ENCODE measurements around the gene PTPRT.
"Not testable (repeated sequence)": the region's sequence is repeated elsewhere in the genome, so short reads cannot be mapped to it uniquely, and the experiment has no call there.

Gene PTPRT

DNA sequence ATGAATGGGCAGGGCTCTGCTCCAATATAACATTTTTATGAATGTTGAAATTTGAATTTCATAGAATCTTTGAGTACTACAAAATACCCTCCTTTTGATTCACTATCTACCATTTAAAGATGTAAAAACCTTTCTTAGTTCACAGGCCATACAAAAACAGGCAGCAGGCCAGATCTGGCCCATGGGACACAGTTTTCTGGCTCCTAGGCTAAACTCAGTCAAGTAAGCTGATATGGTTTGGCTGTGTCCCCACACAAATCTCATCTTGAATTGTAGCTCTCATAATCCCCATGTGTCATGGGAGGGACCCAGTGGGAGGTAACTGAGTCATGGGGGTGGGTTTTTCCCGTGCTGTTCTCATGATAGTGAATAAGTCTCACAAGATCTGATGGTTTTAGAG is 25.0 kb downstream of the PTPRT start:
- not testable (repeated sequence) for DNase-seq (ENCODE audit: low read depth, low spot score); H3K4me3 ChIP-seq (ENCODE audit: low read length); H3K4me1 ChIP-seq (ENCODE audit: control insufficient read depth, insufficient read depth, low read length); H3K27ac ChIP-seq (ENCODE audit: low read length); H3K27me3 ChIP-seq (ENCODE audit: control insufficient read depth, insufficient read depth, low read length); H3K36me3 ChIP-seq (ENCODE audit: control insufficient read depth, insufficient read depth, low read length); H3K9me3 ChIP-seq (ENCODE audit: control insufficient read depth, insufficient read depth, low read length)
- WGBS (ENCODE audit: insufficient coverage, insufficient read length), result no CpG with 5 or more reads among the region's 1 CpG

DNA sequence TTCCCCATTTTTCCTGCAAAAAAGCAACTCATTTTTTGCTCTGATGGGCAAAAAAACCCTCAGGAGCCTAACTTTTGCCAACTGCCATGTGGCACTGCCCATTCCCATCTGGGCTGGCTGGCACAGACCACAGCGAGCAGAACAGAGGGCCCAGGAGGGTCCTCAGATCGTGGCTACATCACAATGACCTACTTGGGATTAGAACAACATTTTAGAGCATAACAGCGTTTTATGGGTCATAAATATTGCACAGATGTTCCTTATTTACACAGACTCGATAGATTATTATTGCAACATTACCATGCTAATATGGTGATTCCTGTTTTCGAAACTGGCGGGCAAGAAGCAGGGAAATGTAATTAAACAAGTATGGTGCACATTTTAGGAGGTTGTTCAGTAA is 28.0 kb downstream of the PTPRT start:
- H3K9me3 ChIP-seq (ENCODE audit: control insufficient read depth, insufficient read depth, low read length), result no peaks in the 10 kb centered on the region
- no peaks in the 10 kb centered on the region for H3K4me1 ChIP-seq (ENCODE audit: control insufficient read depth, insufficient read depth, low read length)
- WGBS (ENCODE audit: insufficient coverage, insufficient read length), result no CpG with 5 or more reads among the region's 6 CpGs
- no peaks in the 10 kb centered on the region for H3K36me3 ChIP-seq (ENCODE audit: control insufficient read depth, insufficient read depth, low read length)
- no peak overlapping the region for H3K27ac ChIP-seq (ENCODE audit: low read length)
- H3K4me3 ChIP-seq (ENCODE audit: low read length), result no peak overlapping the region
- no peak for DNase-seq (ENCODE audit: low read depth, low spot score)
- no peaks in the 10 kb centered on the region for H3K27me3 ChIP-seq (ENCODE audit: control insufficient read depth, insufficient read depth, low read length)

DNA sequence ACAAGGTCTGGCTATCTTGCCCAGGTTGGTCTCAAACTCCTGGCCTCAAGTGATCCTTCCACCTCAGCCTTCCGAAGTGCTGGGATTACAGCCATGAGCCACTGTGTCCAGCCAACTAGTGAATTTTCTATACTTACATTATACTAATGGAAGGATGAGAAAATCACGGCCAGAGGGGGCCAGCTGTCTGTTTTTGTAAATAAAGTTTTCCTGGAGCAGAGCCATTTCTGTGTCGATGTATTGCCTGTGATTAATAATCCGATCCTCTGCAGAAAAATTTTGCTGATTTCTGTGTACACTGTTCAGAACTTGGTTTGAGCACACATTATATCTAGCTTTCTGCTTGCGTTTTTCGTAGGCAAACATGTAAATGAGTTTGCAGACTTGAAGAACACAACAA is 28.8 kb downstream of the PTPRT start:
- DNase-seq (ENCODE audit: low read depth, low spot score), result no peak
- H3K9me3 ChIP-seq (ENCODE audit: control insufficient read depth, insufficient read depth, low read length), result no peaks in the 10 kb centered on the region
- no peak overlapping the region for H3K27ac ChIP-seq (ENCODE audit: low read length)
- H3K4me3 ChIP-seq (ENCODE audit: low read length), result no peak overlapping the region
- H3K4me1 ChIP-seq (ENCODE audit: control insufficient read depth, insufficient read depth, low read length), result no peaks in the 10 kb centered on the region
- no CpG with 5 or more reads among the region's 6 CpGs for WGBS (ENCODE audit: insufficient coverage, insufficient read length)
- H3K36me3 ChIP-seq (ENCODE audit: control insufficient read depth, insufficient read depth, low read length), result no peaks in the 10 kb centered on the region
- no peaks in the 10 kb centered on the region for H3K27me3 ChIP-seq (ENCODE audit: control insufficient read depth, insufficient read depth, low read length)

DNA sequence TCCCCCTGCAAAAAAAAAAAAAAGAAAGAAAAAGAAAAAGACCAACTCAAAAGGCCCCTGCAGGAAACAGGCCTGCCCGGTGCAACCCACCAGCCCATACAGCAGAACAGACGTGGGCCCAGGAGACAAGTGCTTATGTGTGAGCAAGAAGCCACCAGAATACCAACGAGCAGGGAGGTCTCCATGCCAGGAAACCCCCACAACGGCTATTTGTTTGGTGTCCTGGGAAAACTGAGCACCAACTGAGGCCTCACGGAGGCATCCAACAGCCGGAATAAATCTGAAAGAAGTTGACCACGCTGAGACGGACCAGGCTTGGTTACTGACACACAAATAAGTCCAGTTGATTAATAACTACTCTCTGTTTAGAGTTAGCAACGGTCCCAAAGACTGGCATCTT is 29.7 kb downstream of the PTPRT start:
- no peaks in the 10 kb centered on the region for H3K9me3 ChIP-seq (ENCODE audit: control insufficient read depth, insufficient read depth, low read length)
- no peaks in the 10 kb centered on the region for H3K27me3 ChIP-seq (ENCODE audit: control insufficient read depth, insufficient read depth, low read length)
- WGBS (ENCODE audit: insufficient coverage, insufficient read length), result no CpG with 5 or more reads among the region's 9 CpGs
- no peaks in the 10 kb centered on the region for H3K4me1 ChIP-seq (ENCODE audit: control insufficient read depth, insufficient read depth, low read length)
- H3K36me3 ChIP-seq (ENCODE audit: control insufficient read depth, insufficient read depth, low read length), result no peaks in the 10 kb centered on the region
- DNase-seq (ENCODE audit: low read depth, low spot score), result no peak
- H3K4me3 ChIP-seq (ENCODE audit: low read length), result no peak overlapping the region
- H3K27ac ChIP-seq (ENCODE audit: low read length), result no peak overlapping the region

DNA sequence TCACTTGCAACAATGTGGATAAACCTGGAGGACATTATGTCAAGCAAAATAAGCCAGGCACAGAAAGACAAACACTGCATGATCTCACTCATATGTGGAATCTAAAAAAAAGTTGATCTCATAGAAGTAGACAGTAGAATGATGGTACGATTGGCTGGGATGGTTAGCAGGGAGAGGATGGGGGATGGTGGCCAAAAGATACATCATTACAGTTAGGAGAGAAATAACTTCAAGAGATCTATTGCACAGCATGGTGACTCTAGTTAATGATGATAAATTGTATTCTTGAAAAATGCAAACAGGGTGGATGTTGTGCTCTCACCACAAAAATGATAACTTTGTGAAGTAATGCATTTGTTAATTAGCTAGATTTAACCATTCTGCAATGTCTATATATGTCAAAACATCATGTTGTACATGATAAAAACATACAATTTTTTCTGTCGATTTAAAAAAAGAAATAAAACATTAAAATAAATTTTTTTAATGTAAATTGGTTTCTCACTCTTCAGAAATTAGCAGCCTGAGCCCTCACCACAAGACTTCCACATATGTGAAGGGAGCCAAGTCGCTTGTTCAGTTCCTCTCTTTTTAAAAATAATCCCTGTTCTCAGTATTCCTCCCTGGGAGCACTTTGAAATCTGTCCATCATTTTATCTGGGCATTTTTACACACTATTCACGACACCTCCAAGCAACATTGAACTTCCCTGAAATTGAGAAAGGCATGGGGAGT is 34.2 kb downstream of the PTPRT start:
- Histone ChIP-seq H3K4me3 (ENCODE audit: low read length) (no peak overlapping the region), H3K36me3 (ENCODE audit: control insufficient read depth, insufficient read depth, low read length) (no peaks in the 10 kb centered on the region), H3K4me1 (ENCODE audit: control insufficient read depth, insufficient read depth, low read length) (no peaks in the 10 kb centered on the region), H3K27me3 (ENCODE audit: control insufficient read depth, insufficient read depth, low read length) (no peaks in the 10 kb centered on the region), H3K9me3 (ENCODE audit: control insufficient read depth, insufficient read depth, low read length) (no peaks in the 10 kb centered on the region), H3K27ac (ENCODE audit: low read length) (no peak overlapping the region)
- DNase-seq (ENCODE audit: low read depth, low spot score), result no peak
- WGBS (ENCODE audit: insufficient coverage, insufficient read length), result no CpG with 5 or more reads among the region's 4 CpGs

DNA sequence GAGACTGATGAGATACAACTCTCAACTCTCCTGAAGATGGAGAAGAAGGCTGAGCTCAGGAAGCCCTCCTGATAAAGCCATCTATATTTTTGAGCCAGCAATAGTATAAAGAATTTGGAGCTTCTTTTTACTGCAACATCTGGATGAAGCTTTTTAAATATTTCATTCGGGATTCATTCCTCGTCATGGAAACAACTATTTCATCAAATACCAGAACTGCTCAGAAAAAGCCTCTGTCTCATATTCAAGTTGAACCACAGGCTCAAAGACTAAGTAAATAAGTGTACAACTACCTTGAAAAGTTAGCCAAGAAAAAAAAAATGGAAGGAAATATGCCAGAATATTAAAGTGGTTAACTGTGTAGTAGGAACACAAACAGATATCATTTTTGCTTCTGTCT is 37.8 kb downstream of the PTPRT start:
- Histone ChIP-seq H3K27me3 (ENCODE audit: control insufficient read depth, insufficient read depth, low read length) (no peaks in the 10 kb centered on the region), H3K36me3 (ENCODE audit: control insufficient read depth, insufficient read depth, low read length) (no peaks in the 10 kb centered on the region), H3K4me1 (ENCODE audit: control insufficient read depth, insufficient read depth, low read length) (no peaks in the 10 kb centered on the region), H3K27ac (ENCODE audit: low read length) (no peak overlapping the region), H3K9me3 (ENCODE audit: control insufficient read depth, insufficient read depth, low read length) (no peaks in the 10 kb centered on the region), H3K4me3 (ENCODE audit: low read length) (no peak overlapping the region)
- DNase-seq (ENCODE audit: low read depth, low spot score), result no peak
- no CpG with 5 or more reads among the region's 2 CpGs for WGBS (ENCODE audit: insufficient coverage, insufficient read length)

DNA sequence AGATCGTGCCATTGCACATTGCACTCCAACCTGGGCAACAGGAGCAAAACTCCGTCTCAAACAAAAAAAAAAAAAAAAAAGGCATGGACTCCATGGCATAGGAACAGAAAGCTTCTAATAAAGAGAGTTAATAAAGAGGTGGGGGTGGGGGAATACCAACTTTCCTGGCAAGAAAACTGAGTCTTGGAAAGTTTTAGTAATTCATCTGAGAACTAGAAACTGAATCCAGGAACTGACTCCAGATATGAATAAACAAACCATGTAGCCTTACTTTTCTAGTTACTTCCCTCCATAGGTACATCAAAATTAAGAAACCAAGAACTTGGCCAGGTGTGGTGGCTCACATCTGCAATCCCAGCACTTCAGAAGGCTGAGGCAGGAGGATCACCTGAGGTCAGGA is 38.5 kb downstream of the PTPRT start:
- DNase-seq (ENCODE audit: low read depth, low spot score), result no peak
- Histone ChIP-seq H3K9me3 (ENCODE audit: control insufficient read depth, insufficient read depth, low read length) (no peaks in the 10 kb centered on the region), H3K27ac (ENCODE audit: low read length) (no peak overlapping the region), H3K36me3 (ENCODE audit: control insufficient read depth, insufficient read depth, low read length) (no peaks in the 10 kb centered on the region), H3K27me3 (ENCODE audit: control insufficient read depth, insufficient read depth, low read length) (no peaks in the 10 kb centered on the region), H3K4me1 (ENCODE audit: control insufficient read depth, insufficient read depth, low read length) (no peaks in the 10 kb centered on the region), H3K4me3 (ENCODE audit: low read length) (no peak overlapping the region)
- no CpG with 5 or more reads among the region's 2 CpGs for WGBS (ENCODE audit: insufficient coverage, insufficient read length)

DNA sequence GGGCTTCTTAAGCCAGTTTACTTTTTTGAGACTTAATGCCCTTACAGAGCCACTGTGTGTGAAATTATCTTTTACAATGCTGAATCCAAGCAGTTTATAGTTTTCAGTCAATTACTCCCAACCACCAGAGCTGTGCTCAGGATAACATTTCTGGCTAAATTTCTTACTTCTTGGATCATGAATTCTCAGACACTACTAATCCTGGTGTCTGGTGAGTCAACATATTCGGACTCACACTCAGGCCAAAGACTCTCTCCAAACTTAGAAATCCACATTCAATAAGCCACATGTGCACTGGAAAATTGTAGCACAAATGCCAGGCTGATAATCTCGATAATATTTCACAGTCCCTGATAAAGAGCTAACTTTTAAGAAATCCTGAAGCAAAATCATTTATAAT is 49.0 kb downstream of the PTPRT start:
- DNase-seq (ENCODE audit: low read depth, low spot score), result no peak
- Histone ChIP-seq H3K4me3 (ENCODE audit: low read length) (no peak overlapping the region), H3K27me3 (ENCODE audit: control insufficient read depth, insufficient read depth, low read length) (no peaks in the 10 kb centered on the region), H3K9me3 (ENCODE audit: control insufficient read depth, insufficient read depth, low read length) (no peaks in the 10 kb centered on the region), H3K36me3 (ENCODE audit: control insufficient read depth, insufficient read depth, low read length) (no peaks in the 10 kb centered on the region), H3K4me1 (ENCODE audit: control insufficient read depth, insufficient read depth, low read length) (no peaks in the 10 kb centered on the region), H3K27ac (ENCODE audit: low read length) (no peak overlapping the region)
- WGBS (ENCODE audit: insufficient coverage, insufficient read length), result no CpG with 5 or more reads among the region's 2 CpGs

DNA sequence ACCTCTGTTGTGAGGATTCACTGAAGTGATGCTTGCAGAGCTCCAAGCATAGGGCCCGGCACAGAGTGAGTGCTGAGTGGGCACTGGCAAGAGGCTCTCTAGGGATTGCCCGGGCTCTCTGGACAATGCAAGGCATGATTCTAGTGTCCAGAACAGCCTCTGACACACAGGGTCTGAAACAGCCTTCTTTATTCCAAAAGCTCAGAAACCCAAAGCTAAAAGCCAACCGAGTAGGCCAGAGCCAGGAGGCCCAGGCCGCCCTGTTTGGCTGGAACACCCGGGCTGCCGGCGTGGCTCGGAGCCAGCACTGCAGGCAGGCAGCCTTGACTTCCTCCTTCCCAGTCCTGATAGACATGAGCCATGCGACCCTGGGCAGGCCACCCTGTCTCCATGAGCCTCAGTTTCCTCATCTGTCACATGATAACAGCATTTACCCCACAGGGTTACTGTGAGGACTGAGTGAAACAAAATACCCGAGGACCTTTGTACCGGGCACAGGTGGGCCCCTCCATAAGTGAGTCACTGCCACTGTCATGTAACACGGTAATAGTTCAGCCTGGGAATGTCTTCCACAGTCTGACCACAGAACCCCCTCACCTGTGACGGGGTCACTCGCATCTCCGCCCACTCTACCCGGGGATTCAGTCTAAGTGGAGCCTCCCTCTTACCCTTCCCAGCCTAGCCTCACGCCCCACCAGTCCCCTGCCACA is 51.5 kb downstream of the PTPRT start:
- WGBS (ENCODE audit: insufficient coverage, insufficient read length), result no CpG with 5 or more reads among the region's 17 CpGs
- no peaks in the 10 kb centered on the region for H3K4me1 ChIP-seq (ENCODE audit: control insufficient read depth, insufficient read depth, low read length)

DNA sequence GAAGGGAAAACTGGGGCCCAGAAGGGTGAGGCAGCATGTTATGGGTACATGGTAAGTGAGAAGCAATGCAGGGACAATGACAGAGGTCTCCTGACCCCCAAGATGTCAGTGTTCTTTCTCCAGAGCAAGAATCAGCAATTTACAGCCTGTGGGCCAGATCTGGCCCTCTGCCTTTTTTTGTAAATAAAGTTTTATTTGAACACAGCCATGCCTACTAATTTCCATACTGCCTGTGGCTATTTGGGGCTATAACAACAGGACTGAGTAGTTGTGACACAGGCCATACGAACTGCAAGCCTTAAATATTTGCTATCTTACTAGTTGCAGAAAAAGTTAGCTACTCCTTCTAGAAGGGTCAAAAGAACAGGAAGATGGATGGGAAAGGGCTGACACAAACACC is 52.5 kb downstream of the PTPRT start:
- WGBS (ENCODE audit: insufficient coverage, insufficient read length), result no CpG with 5 or more reads among the region's 1 CpG
- H3K27ac ChIP-seq (ENCODE audit: low read length), result no peak overlapping the region

More for the DNA sequence above, 51.5 kb downstream of the PTPRT start:
- no peaks in the 10 kb centered on the region for H3K36me3 ChIP-seq (ENCODE audit: control insufficient read depth, insufficient read depth, low read length)
- DNase-seq (ENCODE audit: low read depth, low spot score), result no peak
- H3K27ac ChIP-seq (ENCODE audit: low read length), result no peak overlapping the region
- no peaks in the 10 kb centered on the region for H3K9me3 ChIP-seq (ENCODE audit: control insufficient read depth, insufficient read depth, low read length)
- no peak overlapping the region for H3K4me3 ChIP-seq (ENCODE audit: low read length)
- H3K27me3 ChIP-seq (ENCODE audit: control insufficient read depth, insufficient read depth, low read length), result no peaks in the 10 kb centered on the region

DNA sequence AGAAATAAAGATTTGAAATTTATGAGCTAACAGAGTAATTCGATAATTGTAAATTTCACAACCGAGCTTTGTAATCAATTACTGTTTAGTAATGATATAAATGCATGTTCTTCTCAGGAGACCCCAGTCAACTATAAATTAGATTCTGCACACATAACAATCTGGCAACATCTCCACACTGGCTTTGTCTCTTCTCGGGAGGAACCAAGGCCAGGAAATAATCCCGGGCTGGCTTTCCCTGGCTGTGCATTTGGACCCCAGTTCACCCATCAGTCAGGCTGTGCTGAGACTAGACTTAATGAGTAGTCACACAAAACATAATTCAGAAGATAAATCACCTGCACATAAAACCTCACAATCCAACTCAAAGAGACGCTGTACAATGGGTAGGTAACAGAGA is 65.5 kb downstream of the PTPRT start:
- no CpG with 5 or more reads among the region's 5 CpGs for WGBS (ENCODE audit: insufficient coverage, insufficient read length)
- DNase-seq (ENCODE audit: low read depth, low spot score), result no peak
- Histone ChIP-seq H3K27me3 (ENCODE audit: control insufficient read depth, insufficient read depth, low read length) (no peaks in the 10 kb centered on the region), H3K4me3 (ENCODE audit: low read length) (no peak overlapping the region), H3K4me1 (ENCODE audit: control insufficient read depth, insufficient read depth, low read length) (no peaks in the 10 kb centered on the region), H3K36me3 (ENCODE audit: control insufficient read depth, insufficient read depth, low read length) (no peaks in the 10 kb centered on the region), H3K9me3 (ENCODE audit: control insufficient read depth, insufficient read depth, low read length) (no peaks in the 10 kb centered on the region), H3K27ac (ENCODE audit: low read length) (no peak overlapping the region)

More for the DNA sequence above, 52.5 kb downstream of the PTPRT start:
- Histone ChIP-seq H3K4me3 (ENCODE audit: low read length) (no peak overlapping the region), H3K4me1 (ENCODE audit: control insufficient read depth, insufficient read depth, low read length) (no peaks in the 10 kb centered on the region), H3K36me3 (ENCODE audit: control insufficient read depth, insufficient read depth, low read length) (no peaks in the 10 kb centered on the region), H3K27me3 (ENCODE audit: control insufficient read depth, insufficient read depth, low read length) (no peaks in the 10 kb centered on the region), H3K9me3 (ENCODE audit: control insufficient read depth, insufficient read depth, low read length) (no peaks in the 10 kb centered on the region)
- DNase-seq (ENCODE audit: low read depth, low spot score), result no peak

Data from iPS DF 6.9 (cell line).